H54 (cell line): Measurements from ENCODE around the gene CD40.
A peak's percentile ranks its signal among the peaks of the same experiment; 100 is the strongest.

ENCODE experiments used
- DNase-seq: peaks from one replicate; pipeline ENCODE4 v3.0.0; 2011; ENCODE audit warnings: low spot score, mixed read lengths; ENCODE audit not compliant: insufficient read length
- FAIRE-seq: peaks from 3 replicates; lab custom pipeline; 2011; peaks lifted over from hg19 to GRCh38; lab: Jason Lieb, UNC
- POLR2A ChIP-seq: IDR thresholded peaks from 2 replicates; pipeline ENCODE4 v1.6.1; 2011; ENCODE audit warnings: low read depth, mild to moderate bottlenecking, low read length

Gene CD40

DNA sequence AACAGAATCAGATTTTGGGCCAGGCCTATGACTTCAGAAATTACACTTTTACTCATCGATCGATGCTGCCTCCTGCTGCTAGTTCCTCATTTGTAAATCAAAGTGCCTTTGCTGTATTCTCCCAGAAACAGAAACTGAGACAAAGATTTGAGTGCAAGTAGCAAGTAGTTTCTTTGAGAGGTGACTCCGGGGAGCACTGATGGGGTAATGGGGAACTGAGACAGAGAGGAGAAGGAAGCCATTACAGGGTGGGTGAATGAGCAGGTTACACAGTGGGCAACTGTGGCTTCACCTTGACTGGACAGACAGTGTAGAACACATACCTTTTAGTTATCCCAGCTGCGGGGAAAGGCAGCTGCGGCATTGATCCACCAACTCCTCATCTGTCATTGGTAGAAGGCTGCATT lies 9.7 kb upstream of the CD40 start:
- FAIRE-seq, result no peak
- no peak for TF ChIP-seq POLR2A
- DNase-seq, result no peak

DNA sequence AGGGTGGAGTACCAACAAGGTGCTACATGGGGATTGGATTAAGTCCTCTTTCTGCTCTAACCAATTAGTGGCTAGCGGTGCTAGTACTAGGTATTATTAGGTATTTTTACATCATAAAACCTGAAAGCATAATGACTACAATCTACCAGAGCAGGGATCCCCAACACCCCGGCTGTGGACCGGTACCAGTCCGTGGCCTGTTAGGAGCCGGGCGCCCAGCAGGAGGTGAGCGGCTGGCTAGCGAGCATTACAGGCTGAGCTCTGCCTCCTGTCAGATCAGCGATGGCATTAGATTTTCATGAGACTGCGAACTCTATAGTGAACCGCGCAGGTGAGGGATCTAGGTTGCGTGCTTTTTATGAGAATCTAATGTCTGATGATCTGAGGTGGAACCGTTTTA lies 9.1 kb upstream of the CD40 start:
- no peak for FAIRE-seq

DNA sequence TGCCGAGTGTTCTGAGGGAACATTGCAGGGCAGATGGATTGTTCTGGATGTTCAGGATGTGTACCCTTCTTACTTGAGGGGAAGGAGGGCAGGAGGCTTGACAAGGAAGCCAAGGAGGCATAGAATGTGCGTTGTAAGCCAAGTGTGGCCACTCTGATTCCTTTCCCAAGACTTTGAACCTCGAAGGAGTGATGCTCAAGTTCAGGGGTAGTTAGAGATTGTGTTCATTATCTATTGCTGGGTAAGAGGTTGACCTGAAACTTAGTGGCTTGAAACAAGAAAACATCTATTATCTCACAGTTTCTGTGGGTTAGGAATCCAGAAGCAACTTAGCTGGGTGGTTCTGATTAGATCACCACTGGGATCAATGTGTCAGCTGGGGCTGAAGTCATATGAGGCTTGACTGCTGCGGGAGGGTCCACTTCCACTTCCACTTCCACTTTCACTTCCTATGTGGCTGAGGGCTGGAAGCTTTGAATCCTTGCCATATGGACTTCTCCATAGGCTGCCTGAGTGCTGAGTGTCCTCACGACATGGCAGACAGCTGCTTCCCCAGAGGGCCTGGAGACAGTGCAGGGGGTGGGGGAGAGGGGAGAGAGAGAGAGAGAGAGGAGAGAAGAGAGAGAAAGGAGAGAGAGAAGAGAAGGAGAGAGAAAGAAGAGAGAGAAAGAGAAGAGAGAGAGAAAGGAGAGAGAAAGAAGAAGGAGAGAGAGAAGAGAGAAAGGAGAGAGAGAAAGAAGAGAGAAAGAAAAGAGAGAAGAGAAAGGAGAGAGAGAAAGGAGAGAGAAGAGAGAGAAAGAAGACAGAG lies 6.9 kb upstream of the CD40 start:
- no peak for DNase-seq
- TF ChIP-seq POLR2A, result no peak
- no peak for FAIRE-seq

More for the DNA sequence above, 9.1 kb upstream of the CD40 start:
- no peak for DNase-seq
- no peak for TF ChIP-seq POLR2A

DNA sequence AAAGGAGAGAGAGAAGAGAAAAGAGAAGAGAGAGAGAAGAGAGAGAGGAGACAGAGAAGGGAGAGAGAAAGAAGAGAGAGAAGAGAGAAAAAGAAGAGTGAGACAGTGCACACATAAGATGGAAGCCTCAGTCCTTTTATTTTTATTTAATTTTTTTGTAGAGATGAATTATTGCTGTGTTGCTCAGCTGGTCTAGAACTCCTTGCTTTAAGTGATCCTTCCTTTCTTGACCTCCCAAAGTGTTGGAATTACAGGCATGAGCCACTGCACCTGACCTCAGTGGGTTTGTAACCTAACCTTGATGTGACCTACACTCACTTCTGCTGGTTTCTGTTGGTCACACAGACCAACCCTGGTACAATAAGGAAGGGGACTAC lies 6.3 kb upstream of the CD40 start:
- FAIRE-seq (no peak), DNase-seq (no peak)
- no peak for TF ChIP-seq POLR2A

DNA sequence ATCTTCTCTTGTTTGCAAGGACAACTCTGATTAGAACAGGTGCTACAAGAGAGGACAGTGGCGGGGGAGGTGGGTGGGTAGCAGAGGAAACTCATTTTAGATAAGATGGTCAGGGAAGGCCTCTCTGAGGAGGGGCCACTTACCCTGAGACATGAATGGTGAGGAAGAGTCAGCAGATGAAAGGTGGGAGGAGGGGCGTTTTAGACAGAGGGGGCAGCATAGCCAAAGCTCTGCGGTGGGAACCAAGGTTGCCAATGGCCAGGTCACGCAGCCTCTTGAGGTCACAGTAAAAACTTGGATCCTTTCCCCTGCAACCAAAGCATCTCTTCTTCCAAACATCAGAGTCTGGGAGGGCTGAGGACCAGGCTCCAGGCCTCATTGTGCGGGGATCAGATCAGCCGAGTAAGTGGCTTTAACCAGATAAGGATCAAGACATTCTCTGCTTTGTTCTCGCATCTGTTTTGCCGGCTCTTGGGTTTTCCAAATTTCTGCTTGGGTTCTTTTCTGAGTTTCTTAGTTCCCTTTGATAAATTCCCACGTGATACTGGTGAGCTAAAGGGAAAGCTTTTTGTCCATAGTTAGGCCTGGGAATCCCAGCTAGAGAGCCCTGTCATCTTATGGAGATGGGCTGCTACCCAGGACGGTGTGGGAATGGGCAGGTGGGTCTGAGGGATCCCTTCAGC lies 5.5 kb upstream of the CD40 start:
- DNase-seq (no peak), FAIRE-seq (no peak)

DNA sequence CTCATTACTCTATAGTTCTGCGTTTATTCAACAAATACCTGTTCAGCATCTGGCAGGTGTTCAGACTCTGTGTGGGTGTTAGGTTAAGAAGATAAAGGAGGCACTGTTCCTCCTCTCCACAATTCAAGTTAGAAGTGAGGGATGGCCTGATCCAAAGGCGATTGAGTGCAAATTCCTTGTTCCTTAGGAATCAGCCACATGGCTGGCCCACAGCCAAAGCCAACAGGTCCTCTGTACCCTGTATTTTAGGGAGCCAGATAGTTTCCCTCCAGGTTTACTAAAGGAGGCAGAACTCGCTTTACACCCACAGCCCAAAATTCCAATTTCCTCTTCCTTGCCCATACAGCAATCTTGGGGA lies 5.0 kb upstream of the CD40 start:
- TF ChIP-seq POLR2A, result no peak
- no peak for FAIRE-seq
- no peak for DNase-seq

More for the DNA sequence above, 5.5 kb upstream of the CD40 start:
- no peak for TF ChIP-seq POLR2A

DNA sequence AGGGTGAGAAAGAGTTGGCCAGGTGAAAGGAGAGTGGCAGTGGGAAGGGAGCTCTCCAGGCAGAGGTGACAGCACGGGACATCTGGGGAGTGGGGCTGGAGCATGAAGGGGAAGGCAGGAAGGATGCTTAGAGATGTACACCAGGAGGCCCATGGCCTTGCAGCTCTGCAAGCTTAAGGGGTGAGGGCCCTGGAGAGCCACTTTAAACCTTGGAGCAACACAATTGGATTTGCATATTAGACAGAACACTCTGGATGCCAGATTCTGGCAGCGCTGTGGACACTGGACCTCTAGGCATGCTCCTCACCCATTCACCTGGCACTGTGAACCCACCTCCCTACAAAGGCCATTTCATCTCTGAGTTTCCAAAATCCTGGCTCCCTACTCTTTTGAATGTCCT lies 3.7 kb upstream of the CD40 start:
- FAIRE-seq, result no peak

DNA sequence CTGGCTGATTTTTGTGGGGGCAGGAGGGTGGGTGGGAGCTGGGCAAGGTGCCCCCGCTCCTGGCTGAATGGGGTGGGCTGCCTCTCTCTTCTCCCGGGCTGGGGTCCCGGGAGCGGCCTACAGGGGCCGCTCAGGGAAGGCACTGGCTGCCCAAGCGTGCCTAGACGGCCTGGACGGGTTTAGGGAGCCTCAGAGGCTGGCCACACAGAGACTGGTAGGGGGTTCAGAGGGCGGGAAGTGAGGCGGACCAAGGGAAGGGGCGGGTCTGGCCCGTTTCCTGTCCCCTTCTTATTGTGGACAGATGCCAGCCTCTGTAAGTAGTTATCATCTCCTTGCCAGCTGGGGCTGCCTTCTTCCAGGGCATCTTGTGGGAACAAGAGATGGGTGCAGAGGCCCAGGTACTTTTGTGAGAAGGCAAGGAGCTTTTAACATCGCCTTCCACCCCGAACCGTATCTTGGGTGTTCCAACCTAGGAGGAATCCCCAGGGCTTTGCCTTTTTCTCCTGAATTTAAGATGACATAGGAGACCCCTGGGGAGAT lies 437 bp downstream of the CD40 start:
- no peak for TF ChIP-seq POLR2A
- DNase-seq (no peak), FAIRE-seq (no peak)

More for the DNA sequence above, 3.7 kb upstream of the CD40 start:
- no peak for TF ChIP-seq POLR2A
- DNase-seq, result no peak

DNA sequence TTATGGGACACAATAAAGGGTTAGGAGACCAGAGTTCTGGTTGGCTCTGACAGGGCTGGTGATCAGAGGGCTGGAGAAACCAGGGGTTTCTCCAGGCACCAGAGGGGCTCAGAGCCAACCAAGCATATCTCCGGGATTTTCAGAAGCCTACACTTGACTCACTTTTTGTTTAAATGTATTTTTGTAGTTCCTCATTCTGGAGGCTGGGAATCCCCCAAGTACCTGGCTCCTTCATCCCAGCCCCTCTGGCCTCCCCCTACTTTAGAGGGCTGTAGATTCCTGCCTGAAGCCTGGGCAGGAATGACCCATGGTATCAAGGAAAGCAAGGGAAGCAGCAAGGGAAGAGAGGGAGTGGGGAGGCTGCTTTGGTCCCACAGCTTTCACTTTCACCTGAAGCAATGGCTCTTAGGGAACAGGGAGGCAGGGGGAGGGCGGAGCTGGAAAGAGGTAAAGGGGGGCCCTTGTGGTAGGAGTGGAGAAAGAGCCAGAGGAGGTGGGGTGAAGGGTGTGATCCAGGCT lies 973 bp downstream of the CD40 start:
- no peak for DNase-seq
- FAIRE-seq, result no peak
- TF ChIP-seq POLR2A, result no peak

DNA sequence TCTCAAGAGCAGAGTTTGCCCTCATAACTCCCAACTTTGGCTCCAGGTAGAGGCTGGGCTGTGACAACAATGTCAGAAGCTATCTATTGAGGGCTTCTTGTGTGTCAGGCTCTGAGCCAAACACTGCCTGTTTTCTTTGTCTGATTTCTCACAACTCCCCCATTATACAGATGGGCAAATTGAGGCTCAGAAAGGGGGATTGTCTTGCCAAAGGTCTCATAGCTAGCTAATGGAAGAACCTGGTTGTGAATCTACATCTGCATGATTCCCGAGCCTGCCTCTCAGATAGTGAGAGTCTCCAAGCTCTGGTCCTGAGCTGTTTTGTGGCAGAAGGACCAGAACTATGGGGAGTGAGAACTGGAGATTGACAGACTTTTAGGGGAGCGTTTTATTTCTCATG lies 1.4 kb downstream of the CD40 start:
- TF ChIP-seq POLR2A, result no peak
- FAIRE-seq, result no peak
- no peak for DNase-seq

DNA sequence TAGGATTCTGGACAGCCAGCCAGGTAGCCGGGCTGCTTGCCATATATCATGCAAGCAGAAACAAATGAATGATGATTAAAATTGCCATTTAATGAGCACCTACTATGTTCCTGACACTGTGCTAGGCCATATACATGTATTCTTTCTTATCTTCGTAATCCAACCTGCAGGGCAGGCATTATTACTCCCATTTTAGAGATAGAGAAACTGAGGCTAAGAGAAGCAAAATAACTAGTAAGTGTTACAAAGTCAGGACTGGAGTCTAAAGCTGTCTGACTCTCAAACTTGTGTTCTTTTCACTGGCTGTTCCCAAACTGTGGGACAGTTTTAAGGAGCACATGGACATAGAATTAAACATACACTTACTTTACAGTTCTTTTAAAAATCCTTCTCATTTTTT lies 2.0 kb downstream of the CD40 start:
- FAIRE-seq (no peak), DNase-seq (no peak)
- TF ChIP-seq POLR2A, result no peak

DNA sequence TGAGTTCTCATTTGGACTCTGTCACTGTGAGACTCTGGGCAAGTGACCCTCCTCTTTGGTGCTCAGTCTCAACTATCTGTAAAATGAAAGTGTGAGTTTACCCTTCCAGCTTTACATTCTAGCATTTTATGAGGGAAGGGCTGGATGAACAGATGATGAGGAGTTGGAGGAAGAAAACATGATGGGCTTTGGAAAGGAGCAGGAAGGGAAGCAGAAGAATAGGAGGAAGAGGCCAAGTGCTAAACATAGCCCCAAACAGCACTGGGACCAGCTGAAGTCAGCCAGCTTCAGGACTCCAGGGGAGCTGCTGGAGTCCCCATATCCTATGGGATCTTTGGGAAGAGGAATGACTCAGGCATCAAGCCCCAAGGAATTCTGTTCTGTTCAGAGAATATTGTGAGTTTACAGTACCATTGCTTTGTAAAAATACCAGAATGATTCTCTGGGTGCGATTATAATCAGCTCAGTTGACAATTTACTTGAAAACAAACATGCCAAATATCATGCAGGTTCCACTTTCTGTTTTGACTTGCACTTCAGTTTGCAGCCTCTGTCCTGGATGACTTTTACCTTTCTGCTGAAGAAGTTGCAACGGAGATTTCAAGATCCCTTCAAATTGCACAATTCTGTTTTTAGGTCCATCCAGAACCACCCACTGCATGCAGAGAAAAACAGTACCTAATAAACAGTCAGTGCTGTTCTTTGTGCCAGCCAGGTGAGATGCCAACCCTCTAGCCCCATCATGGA lies 3.2 kb downstream of the CD40 start:
- no peak for FAIRE-seq
- DNase-seq, result no peak

DNA sequence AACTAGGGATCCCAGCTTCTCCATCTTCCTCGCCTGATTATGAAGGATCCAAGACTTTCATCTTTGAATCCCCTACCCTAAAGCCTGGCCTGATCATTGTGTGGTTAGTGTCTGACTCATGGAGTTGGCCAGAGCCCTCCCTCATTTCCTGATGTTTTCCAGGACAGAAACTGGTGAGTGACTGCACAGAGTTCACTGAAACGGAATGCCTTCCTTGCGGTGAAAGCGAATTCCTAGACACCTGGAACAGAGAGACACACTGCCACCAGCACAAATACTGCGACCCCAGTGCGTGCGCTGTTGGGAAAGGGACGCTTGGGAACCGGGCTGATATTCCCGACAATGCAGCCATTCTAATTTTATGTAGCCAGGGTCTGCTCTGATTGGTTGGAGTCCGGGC lies 4.0 kb downstream of the CD40 start:
- no peak for FAIRE-seq
- peak; percentile 66 for DNase-seq
- TF ChIP-seq POLR2A, result no peak

More for the DNA sequence above, 3.2 kb downstream of the CD40 start:
- TF ChIP-seq POLR2A, result no peak

DNA sequence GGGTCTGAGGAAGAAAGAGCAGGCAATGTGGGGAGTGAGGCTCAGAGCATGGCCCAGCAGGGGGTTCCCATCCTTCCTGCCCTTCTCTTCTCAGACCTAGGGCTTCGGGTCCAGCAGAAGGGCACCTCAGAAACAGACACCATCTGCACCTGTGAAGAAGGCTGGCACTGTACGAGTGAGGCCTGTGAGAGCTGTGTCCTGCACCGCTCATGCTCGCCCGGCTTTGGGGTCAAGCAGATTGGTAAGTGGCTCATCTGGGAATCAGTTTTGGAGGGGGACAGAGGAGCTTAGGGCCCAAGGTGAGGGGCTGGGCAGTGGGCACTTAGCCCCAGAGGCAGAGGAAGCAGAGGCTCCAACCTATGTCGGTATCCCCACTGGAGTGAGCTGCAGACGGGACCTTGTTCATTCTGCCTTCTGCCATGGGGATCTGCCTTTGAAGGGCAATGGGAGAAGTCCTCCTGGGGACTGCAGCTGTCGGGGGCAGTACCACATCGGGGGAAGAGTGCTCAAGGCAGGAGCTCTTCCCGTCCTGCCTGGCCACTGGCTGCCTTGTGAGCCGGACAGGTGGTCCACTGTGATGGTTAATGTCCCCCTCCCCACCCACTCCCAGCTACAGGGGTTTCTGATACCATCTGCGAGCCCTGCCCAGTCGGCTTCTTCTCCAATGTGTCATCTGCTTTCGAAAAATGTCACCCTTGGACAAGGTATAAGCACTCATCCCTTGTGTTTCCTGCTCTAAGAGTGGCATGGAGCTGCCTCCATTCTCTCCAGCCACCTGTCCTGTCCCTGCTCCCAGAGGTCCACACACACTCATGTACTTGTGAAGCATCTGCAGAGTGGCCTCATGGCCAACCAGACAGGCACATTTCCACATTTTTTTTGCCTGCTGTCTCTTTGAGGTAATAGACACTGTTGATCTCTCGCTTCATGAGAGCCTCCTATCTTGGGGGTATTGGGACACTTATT lies 4.7 kb downstream of the CD40 start:
- no peak for DNase-seq
- no peak for TF ChIP-seq POLR2A
- FAIRE-seq, result no peak
